H9 (cell line): ENCODE results near the gene EPC1. TPM values are rescaled to one million over a fixed set of nuclear protein-coding genes. Genes with fewer than 3 reads are reported as not detected.

Experiments
- DNase-seq: peaks from one replicate; pipeline ENCODE4 v3.0.0-alpha.2; 2017
- H2AFZ ChIP-seq: one replicate; pipeline ENCODE4 v1.6.1; 2013; ENCODE audit warnings: mild to moderate bottlenecking, low read length, control low read depth, moderate library complexity
- H2AK5ac ChIP-seq: 2 replicates; pipeline ENCODE4 v1.6.1; 2013; ENCODE audit warnings: low read length, control low read depth, mixed read lengths; ENCODE audit not compliant: insufficient read length
- H2BK120ac ChIP-seq: one replicate; pipeline ENCODE4 v1.6.1; 2013; ENCODE audit warnings: low read depth, mild to moderate bottlenecking, low read length, control low read depth, inconsistent platforms; ENCODE audit not compliant: poor library complexity, severe bottlenecking
- H2BK12ac ChIP-seq: 2 replicates; pipeline ENCODE4 v1.6.1; 2013; ENCODE audit warnings: low read length, control low read depth, mixed read lengths, low read depth; ENCODE audit not compliant: insufficient read length
- H2BK15ac ChIP-seq: 2 replicates; pipeline ENCODE4 v1.6.1; 2013; ENCODE audit warnings: low read depth, low read length, control low read depth
- H2BK20ac ChIP-seq: one replicate; pipeline ENCODE4 v1.6.1; 2013; ENCODE audit warnings: low read depth, mild to moderate bottlenecking, low read length, control low read depth, inconsistent platforms; ENCODE audit not compliant: poor library complexity, severe bottlenecking
- H2BK5ac ChIP-seq: 2 replicates; pipeline ENCODE4 v1.6.1; 2013; ENCODE audit warnings: low read length, control low read depth, mixed read lengths; ENCODE audit not compliant: insufficient read length
- H3K14ac ChIP-seq: 2 replicates; pipeline ENCODE4 v1.6.1; 2013; ENCODE audit warnings: low read length, control low read depth; ENCODE audit not compliant: insufficient read depth
- H3K18ac ChIP-seq: 2 replicates; pipeline ENCODE4 v1.6.1; 2013; ENCODE audit warnings: low read depth, mild to moderate bottlenecking, mixed read lengths, low read length, control low read depth; ENCODE audit not compliant: insufficient read length
- H3K23ac ChIP-seq: 2 replicates; pipeline ENCODE4 v1.6.1; 2013; ENCODE audit warnings: low read length, control low read depth, mixed read lengths, low read depth; ENCODE audit not compliant: insufficient read length
- H3K23me2 ChIP-seq: 2 replicates; pipeline ENCODE4 v1.6.1; 2013; ENCODE audit warnings: low read depth, mild to moderate bottlenecking, mixed read lengths, low read length, control low read depth; ENCODE audit not compliant: insufficient read length, poor library complexity, severe bottlenecking
- H3K27ac ChIP-seq: 2 replicates; pipeline ENCODE4 v1.5.1; 2013; ENCODE audit warnings: low read length, control low read depth, mixed read lengths, low read depth; ENCODE audit not compliant: insufficient read length
- H3K27me3 ChIP-seq: 2 replicates; pipeline ENCODE4 v1.6.1; 2013; ENCODE audit warnings: low read length, control low read depth, inconsistent platforms; ENCODE audit not compliant: insufficient read depth
- H3K4ac ChIP-seq: 2 replicates; pipeline ENCODE4 v1.6.1; 2013; ENCODE audit warnings: low read depth, mild to moderate bottlenecking, control low read depth, inconsistent platforms, low read length, moderate library complexity
- H3K4me1 ChIP-seq: 2 replicates; pipeline ENCODE4 v1.6.1; 2013; ENCODE audit warnings: low read length, control low read depth, inconsistent platforms; ENCODE audit not compliant: insufficient read depth
- H3K4me2 ChIP-seq: 2 replicates; pipeline ENCODE4 v1.6.1; 2013; ENCODE audit warnings: low read length, control low read depth, mixed read lengths; ENCODE audit not compliant: insufficient read length, insufficient read depth
- H3K56ac ChIP-seq: 2 replicates; pipeline ENCODE4 v1.6.1; 2013; ENCODE audit warnings: low read depth, mild to moderate bottlenecking, mixed read lengths, low read length, control low read depth; ENCODE audit not compliant: insufficient read length
- H3K79me1 ChIP-seq: 2 replicates; pipeline ENCODE4 v1.6.1; 2013; ENCODE audit warnings: low read depth, mild to moderate bottlenecking, moderate library complexity, low read length, control low read depth, inconsistent platforms; ENCODE audit not compliant: insufficient read depth, poor library complexity, severe bottlenecking
- H3K79me2 ChIP-seq: 2 replicates; pipeline ENCODE4 v1.6.1; 2013; ENCODE audit warnings: low read length, control low read depth, inconsistent platforms; ENCODE audit not compliant: insufficient read depth
- H3K9ac ChIP-seq: 2 replicates; pipeline ENCODE4 v1.6.1; 2013; ENCODE audit warnings: low read length, control low read depth, mixed read lengths; ENCODE audit not compliant: insufficient read length; ENCODE audit errors: extremely low read depth
- H3K9me3 ChIP-seq: one replicate; pipeline ENCODE4 v1.6.1; 2013; ENCODE audit warnings: low read depth, low read length, inconsistent platforms; ENCODE audit not compliant: control insufficient read depth
- H3T11ph ChIP-seq: one replicate; pipeline ENCODE4 v1.6.1; 2013; ENCODE audit warnings: mild to moderate bottlenecking, low read length, control low read depth, inconsistent platforms
- H4K20me1 ChIP-seq: one replicate; pipeline ENCODE4 v1.6.1; 2013; ENCODE audit not compliant: control insufficient read depth, insufficient read length, insufficient read depth
- H4K5ac ChIP-seq: 2 replicates; pipeline ENCODE4 v1.6.1; 2013; ENCODE audit warnings: low read depth, mild to moderate bottlenecking, mixed read lengths, low read length, control low read depth; ENCODE audit not compliant: insufficient read length
- H4K8ac ChIP-seq: replicated peaks from 2 replicates; pipeline ENCODE4 v1.6.1; 2013; ENCODE audit warnings: low read length, control low read depth, mixed read lengths, low read depth; ENCODE audit not compliant: insufficient read length
- H4K91ac ChIP-seq: 2 replicates; pipeline ENCODE4 v1.6.1; 2013; ENCODE audit warnings: low read depth, mild to moderate bottlenecking, moderate library complexity, mixed read lengths, low read length, control low read depth; ENCODE audit not compliant: insufficient read length
- H3K27ac Mint-ChIP-seq, 3 experiments: 2 replicates in 2 of 3; 3 replicates in 1 of 3; pipeline ENCODE4 v1.8.0; 2020 to 2021; ENCODE audit warnings: mixed read lengths in 3 of 3, mild to moderate bottlenecking in 1 of 3, moderate library complexity in 1 of 3
- H3K27me3 Mint-ChIP-seq: 2 replicates; pipeline ENCODE4 v1.8.0; 2021; ENCODE audit warnings: low read depth, mild to moderate bottlenecking, moderate library complexity, mixed read lengths
- H3K36me3 Mint-ChIP-seq, 3 experiments: 2 replicates in 2 of 3; 3 replicates in 1 of 3; pipeline ENCODE4 v1.8.0; 2020 to 2021; ENCODE audit warnings: low read depth in 3 of 3, mixed read lengths in 3 of 3; ENCODE audit not compliant: insufficient read depth in 1 of 3
- H3K4me1 Mint-ChIP-seq, 2 experiments: 2 replicates each; pipeline ENCODE4 v1.8.0; 2020; ENCODE audit warnings: mixed read lengths in 2 of 2
- H3K4me3 Mint-ChIP-seq, 2 experiments: 2 replicates in 1 of 2; 3 replicates in 1 of 2; pipeline ENCODE4 v1.8.0; 2020 to 2021; ENCODE audit warnings: mild to moderate bottlenecking in 2 of 2, mixed read lengths in 2 of 2, moderate library complexity in 1 of 2
- H3K9me3 Mint-ChIP-seq, 2 experiments: 2 replicates in 1 of 2; 3 replicates in 1 of 2; pipeline ENCODE4 v1.8.0; 2020; ENCODE audit warnings: mild to moderate bottlenecking in 2 of 2, mixed read lengths in 2 of 2, moderate library complexity in 1 of 2
- CTCF ChIP-seq: fragments of 200-600 bp; sonication (generic); conservative IDR thresholded peaks from 3 replicates; pipeline ENCODE4 v1.8.0; 2021; ENCODE audit warnings: antibody characterized with exemption, mild to moderate bottlenecking
- WGBS: extraction: QIAGEN DNeasy Blood & Tissue Kit; methylation state at CpG from one replicate; pipeline ENCODE4 v1.1.7; 2013; ENCODE audit warnings: missing lambda C conversion rate, low lambda C conversion rate, mixed read lengths; ENCODE audit not compliant: insufficient read length; ENCODE audit errors: extremely low coverage; 5-methylcytosine and 5-hydroxymethylcytosine counted together
- total RNA-seq: library from RNA; stranded (reverse); gene quantifications from 2 replicates; pipeline ENCODE4 v1.2.1, GENCODE V29; 2021

Gene EPC1
- total RNA-seq, 1 experiment from 2014 or later: 32.5 TPM

- Histone ChIP-seq H3T11ph (no peak overlapping the region), H4K8ac (no peak overlapping the region), H3K4me1 (0 out of 2 replicates have a peak, but pooled peaks cover 2% of the 10 kb centered on the region), H3K56ac (no peak overlapping the region), H3K27me3 (no peaks in the 10 kb centered on the region), H3K23me2 (no peaks in the 10 kb centered on the region), H3K79me1 (no peaks in the 10 kb centered on the region), H3K79me2 (peaks cover 31% of the 10 kb centered on the region), H2BK15ac (no peak overlapping the region), H3K9me3 (no peaks in the 10 kb centered on the region), H3K9ac (no peak overlapping the region), H3K23ac (no peak overlapping the region), H4K91ac (no peak overlapping the region), H2AK5ac (no peak overlapping the region), H2AFZ (no peak overlapping the region), H2BK20ac (no peak overlapping the region), H4K20me1 (no peaks in the 10 kb centered on the region), H2BK12ac (no peak overlapping the region), H3K27ac (no peak overlapping the region), H3K4me2 (no peak overlapping the region), H2BK5ac (no peak overlapping the region), H3K18ac (no peak overlapping the region), H2BK120ac (no peak overlapping the region), H3K4ac (no peak overlapping the region), H3K14ac (no peak overlapping the region), H4K5ac (no peak overlapping the region)
- Mint-ChIP-seq H3K4me3 (no peak overlapping the region), H3K27ac (peak overlapping the region in 2 of 3 experiments; percentile 3 to 59; a peak in 2 of 7 replicates), H3K4me1 (peaks cover 21 to 28% of the 10 kb centered on the region in 2 experiments), H3K9me3 (no peaks in the 10 kb centered on the region), H3K27me3 (no peaks in the 10 kb centered on the region), H3K36me3 (peaks cover 0 to 13% (median 6%) of the 10 kb centered on the region in 3 experiments; a peak in 5 of 7 replicates)
- TF ChIP-seq CTCF: no peak
- DNase-seq: no peak
- no CpG with 5 or more reads among the region's 4 CpGs for WGBS
These were observed 28.5 kb downstream of the EPC1 start for GRCh38 chr10:32318476-32318896.
